ENCODE data around the gene SOX30. TPM values are rescaled to one million over a fixed set of nuclear protein-coding genes. Genes with fewer than 3 reads are reported as not detected.
"Not testable (repeated sequence)": the region's sequence is repeated elsewhere in the genome, so short reads cannot be mapped to it uniquely, and the experiment has no call there.

SOX30 gene
- not detected in 3 replicates for total RNA-seq
- long read RNA-seq = 0 reads

DNA sequence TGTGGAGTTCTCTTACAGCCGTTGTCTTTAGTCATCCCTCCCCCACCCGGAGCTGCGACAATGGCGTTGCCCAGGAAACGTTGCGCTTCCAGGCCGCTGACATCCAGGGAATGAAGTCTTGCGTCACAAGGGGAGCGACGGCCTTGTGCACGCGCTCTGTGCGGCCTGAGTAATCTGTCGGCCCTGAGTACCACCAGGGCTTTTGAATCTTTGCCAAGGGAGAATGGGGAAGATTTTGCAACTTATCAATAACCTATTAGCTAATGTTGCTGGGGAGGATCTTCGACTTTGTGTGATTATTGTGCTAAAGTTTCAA is at the start of gene SOX30:
SOX30 (minus strand) TSS at position 62 of the 316 bp plus-strand sequence. CDS start 360 bp downstream, outside the sequence.
- H3K4me1 Mint-ChIP-seq (ENCODE audit: low read depth) = peaks cover 10% of the 10 kb centered on the region
- TF ChIP-seq, protein P1, sequence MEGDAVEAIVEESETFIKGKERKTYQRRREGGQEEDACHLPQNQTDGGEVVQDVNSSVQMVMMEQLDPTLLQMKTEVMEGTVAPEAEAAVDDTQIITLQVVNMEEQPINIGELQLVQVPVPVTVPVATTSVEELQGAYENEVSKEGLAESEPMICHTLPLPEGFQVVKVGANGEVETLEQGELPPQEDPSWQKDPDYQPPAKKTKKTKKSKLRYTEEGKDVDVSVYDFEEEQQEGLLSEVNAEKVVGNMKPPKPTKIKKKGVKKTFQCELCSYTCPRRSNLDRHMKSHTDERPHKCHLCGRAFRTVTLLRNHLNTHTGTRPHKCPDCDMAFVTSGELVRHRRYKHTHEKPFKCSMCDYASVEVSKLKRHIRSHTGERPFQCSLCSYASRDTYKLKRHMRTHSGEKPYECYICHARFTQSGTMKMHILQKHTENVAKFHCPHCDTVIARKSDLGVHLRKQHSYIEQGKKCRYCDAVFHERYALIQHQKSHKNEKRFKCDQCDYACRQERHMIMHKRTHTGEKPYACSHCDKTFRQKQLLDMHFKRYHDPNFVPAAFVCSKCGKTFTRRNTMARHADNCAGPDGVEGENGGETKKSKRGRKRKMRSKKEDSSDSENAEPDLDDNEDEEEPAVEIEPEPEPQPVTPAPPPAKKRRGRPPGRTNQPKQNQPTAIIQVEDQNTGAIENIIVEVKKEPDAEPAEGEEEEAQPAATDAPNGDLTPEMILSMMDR (IDR thresholded peaks at IDR 0.05) = no peak
- peaks cover 10% of the 10 kb centered on the region for H3K9me3 Mint-ChIP-seq (ENCODE audit: low read depth)
- no peak within 1 kb of the TSS for H3K4me3 Mint-ChIP-seq (ENCODE audit: unreplicated experiment)
- no peak within 1 kb of the TSS for H3K27ac Mint-ChIP-seq (ENCODE audit: unreplicated experiment)
- DNase-seq (ENCODE audit: low spot score) = no peak
- H3K36me3 Mint-ChIP-seq (ENCODE audit: low read depth) = peaks cover 1% of the 10 kb centered on the region
- no peaks in the 10 kb centered on the region for H3K27me3 Mint-ChIP-seq (ENCODE audit: low read depth)

DNA sequence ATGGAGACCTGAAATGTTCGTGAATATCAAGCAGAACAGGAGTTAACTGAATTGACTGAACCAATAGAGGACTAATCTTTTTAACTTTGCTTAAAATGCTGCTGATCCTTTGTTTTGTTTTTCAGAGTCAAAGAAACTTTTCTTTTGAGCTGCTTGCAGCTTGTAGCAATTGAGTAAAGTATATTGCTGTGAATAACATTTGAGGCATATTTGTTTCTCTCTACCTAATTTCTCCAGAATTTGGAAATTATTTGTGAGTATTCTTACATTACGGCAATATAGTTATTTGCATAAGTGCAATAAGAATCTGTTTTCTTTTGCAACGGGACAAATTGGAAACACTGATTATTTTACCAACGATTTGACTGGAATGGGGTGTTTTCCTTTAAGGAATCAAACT is 46.4 kb upstream of the SOX30 start:
- H3K9me3 Mint-ChIP-seq (ENCODE audit: low read depth) = peaks cover 16% of the 10 kb centered on the region
- H3K36me3 Mint-ChIP-seq (ENCODE audit: low read depth); H3K27me3 Mint-ChIP-seq (ENCODE audit: low read depth); DNase-seq (ENCODE audit: low spot score); H3K4me1 Mint-ChIP-seq (ENCODE audit: low read depth); H3K27ac Mint-ChIP-seq (ENCODE audit: unreplicated experiment); H3K4me3 Mint-ChIP-seq (ENCODE audit: unreplicated experiment): not testable (repeated sequence)

DNA sequence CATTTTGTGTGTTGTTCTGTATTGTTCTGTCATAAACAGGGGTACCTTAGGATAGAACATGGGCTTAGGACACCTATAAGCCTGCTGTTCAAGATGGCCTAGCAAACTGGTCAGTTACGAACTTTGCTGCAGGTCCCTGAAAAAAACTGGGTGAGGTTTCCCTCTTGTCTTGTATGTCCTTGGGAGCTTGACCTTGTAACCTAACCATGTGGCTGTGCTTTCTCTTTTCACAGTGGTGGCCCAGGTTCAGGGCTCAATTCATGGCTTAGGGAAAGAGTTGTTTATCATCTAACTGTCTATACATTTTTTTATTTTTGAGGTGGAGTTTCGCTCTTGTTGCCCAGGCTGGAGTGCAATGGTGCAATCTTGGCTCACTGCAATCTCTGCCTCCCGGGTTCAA is 43.9 kb upstream of the SOX30 start:
- H3K4me1 Mint-ChIP-seq (ENCODE audit: low read depth); H3K36me3 Mint-ChIP-seq (ENCODE audit: low read depth); H3K27me3 Mint-ChIP-seq (ENCODE audit: low read depth); H3K27ac Mint-ChIP-seq (ENCODE audit: unreplicated experiment); DNase-seq (ENCODE audit: low spot score); H3K4me3 Mint-ChIP-seq (ENCODE audit: unreplicated experiment): not testable (repeated sequence)
- H3K9me3 Mint-ChIP-seq (ENCODE audit: low read depth) = peaks cover 10% of the 10 kb centered on the region

DNA sequence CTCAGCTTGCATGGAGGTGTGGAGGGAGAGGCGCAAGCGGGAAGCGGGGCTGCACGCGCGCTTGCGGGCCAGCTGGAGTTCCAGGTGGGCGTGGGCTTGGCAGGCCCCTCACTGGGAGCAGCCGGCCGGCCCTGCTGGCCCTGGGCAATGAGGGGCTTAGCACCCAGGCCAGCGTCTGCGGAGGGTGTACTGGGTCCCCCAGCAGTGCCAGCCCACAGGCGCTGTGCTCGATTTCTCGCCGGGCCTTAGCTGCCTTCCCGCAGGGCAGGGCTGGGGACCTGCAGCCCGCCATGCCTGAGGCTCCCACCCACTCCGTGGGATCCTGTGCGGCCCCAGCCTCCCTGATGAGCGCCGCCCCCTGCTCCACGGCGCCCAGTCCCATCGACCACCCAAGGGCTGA is 41.6 kb upstream of the SOX30 start:
- H3K4me3 Mint-ChIP-seq (ENCODE audit: unreplicated experiment); DNase-seq (ENCODE audit: low spot score); H3K27me3 Mint-ChIP-seq (ENCODE audit: low read depth): not testable (repeated sequence)

DNA sequence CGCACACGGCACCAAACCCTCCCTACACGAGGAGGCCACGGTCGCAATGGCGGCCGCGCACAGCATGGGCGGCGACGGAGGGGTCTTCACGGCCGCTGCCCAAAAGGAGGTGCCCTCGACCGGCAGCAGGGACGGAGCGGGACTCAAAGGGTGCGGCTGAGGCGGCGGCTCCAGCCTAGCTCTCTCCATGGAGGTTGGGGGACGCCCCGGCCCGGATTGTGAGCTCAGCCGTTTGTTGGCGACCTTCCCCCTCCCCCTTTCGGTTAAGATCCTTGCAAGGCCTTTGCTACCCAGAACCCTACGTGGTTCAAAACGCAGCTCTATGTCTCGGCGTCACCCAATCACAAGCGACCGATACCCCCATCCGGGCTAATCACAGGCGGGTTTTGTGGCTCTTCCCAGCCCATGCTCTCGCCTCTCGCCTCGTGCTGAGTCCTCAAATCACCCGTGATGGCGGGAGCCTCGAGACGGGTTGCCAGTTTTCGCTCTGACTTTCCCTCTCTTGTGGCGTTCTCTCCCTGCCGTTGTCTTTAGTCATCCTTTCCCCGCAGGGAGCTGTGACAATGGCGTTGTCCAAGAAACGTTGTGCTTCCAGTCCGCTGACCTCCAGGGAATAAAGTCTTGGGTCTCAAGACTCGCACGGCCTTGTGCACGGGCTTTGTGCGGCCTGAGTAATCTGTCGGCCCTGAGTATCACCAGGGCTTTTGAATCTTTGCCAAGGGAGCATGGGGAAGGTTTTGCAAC is 38.6 kb upstream of the SOX30 start:
- no peak overlapping the region for H3K27ac Mint-ChIP-seq (ENCODE audit: unreplicated experiment)

More for the DNA sequence above, 41.6 kb upstream of the SOX30 start:
- not testable (repeated sequence) for H3K27ac Mint-ChIP-seq (ENCODE audit: unreplicated experiment); H3K36me3 Mint-ChIP-seq (ENCODE audit: low read depth); H3K9me3 Mint-ChIP-seq (ENCODE audit: low read depth); H3K4me1 Mint-ChIP-seq (ENCODE audit: low read depth)

DNA sequence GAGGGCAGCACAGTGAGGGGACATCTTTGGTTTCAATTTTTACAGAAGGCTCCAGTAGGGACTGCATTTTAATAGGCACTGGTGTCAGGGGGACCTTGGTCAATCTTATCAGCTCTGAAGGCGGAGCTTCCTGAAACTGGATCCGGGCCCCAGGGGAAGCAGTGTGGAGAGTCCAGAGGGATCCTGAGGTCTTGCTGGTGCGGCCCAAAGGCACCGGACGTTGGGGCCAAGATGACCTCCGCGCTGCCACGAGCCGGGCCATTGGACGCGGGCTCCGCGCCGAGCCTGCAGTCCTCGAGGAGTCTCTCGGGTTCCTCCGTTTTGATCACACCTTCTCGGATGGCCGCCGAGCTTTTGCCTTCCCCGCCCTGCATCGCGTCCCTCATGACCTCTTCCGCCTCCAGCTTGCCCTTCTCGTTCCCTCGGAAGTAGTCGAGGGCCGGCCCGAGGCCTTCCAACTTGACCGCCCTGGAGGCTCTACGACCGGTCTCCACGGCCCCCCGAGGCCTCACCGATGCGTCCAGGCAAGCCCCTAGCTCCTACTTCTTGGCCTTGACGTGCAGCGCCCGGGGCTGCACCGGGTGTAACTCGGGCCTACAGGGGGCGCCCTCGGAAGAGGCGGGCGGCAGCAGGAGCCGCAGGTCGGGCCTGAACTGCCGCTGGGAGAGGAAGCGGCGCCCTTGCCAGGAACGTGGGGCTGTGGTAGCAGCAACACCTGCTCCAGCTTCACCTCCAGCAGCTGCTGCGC is 37.9 kb upstream of the SOX30 start:
- Mint-ChIP-seq H3K9me3 (ENCODE audit: low read depth) (no peaks in the 10 kb centered on the region), H3K27me3 (ENCODE audit: low read depth) (no peaks in the 10 kb centered on the region), H3K4me3 (ENCODE audit: unreplicated experiment) (no peak overlapping the region), H3K27ac (ENCODE audit: unreplicated experiment) (no peak overlapping the region), H3K4me1 (ENCODE audit: low read depth) (no peaks in the 10 kb centered on the region), H3K36me3 (ENCODE audit: low read depth) (no peaks in the 10 kb centered on the region)
- DNase-seq (ENCODE audit: low spot score) = no peak
- TF ChIP-seq, protein P1 (IDR thresholded peaks at IDR 0.05) = no peak

More for the DNA sequence above, 38.6 kb upstream of the SOX30 start:
- no peak for DNase-seq (ENCODE audit: low spot score)
- no peaks in the 10 kb centered on the region for H3K4me1 Mint-ChIP-seq (ENCODE audit: low read depth)
- H3K36me3 Mint-ChIP-seq (ENCODE audit: low read depth) = no peaks in the 10 kb centered on the region
- no peaks in the 10 kb centered on the region for H3K9me3 Mint-ChIP-seq (ENCODE audit: low read depth)
- TF ChIP-seq, protein P1 (IDR thresholded peaks at IDR 0.05) = no peak
- no peak overlapping the region for H3K4me3 Mint-ChIP-seq (ENCODE audit: unreplicated experiment)
- no peaks in the 10 kb centered on the region for H3K27me3 Mint-ChIP-seq (ENCODE audit: low read depth)

Data from chondrocyte (in vitro differentiated cells).